Liver (tissue), 3 donors: ENCODE measurements around the gene PDILT.
"Not testable (repeated sequence)": the region's sequence is repeated elsewhere in the genome, so short reads cannot be mapped to it uniquely, and the experiment has no call there.

Source experiments
- ATF3 ChIP-seq: IDR thresholded peaks from 2 replicates; pipeline ENCODE4 v1.6.1; 2016; ENCODE audit warnings: antibody characterized with exemption
- CTCF ChIP-seq: fragments of 150-350 bp; IDR thresholded peaks from 2 replicates; pipeline ENCODE4 v1.5.1; 2017; ENCODE audit warnings: improper control_type of control experiment, low read depth, low read length; ENCODE audit not compliant: missing input control
- GABPA ChIP-seq, 2 donors: IDR thresholded peaks in 1 of 2; conservative IDR thresholded peaks in 1 of 2; 2 replicates each; pipeline ENCODE4 v1.6.1; 2016; ENCODE audit warnings: antibody characterized with exemption in 2 of 2, mild to moderate bottlenecking in 1 of 2, moderate library complexity in 1 of 2
- JUND ChIP-seq, 2 donors: IDR thresholded peaks; 2 replicates each; pipeline ENCODE4 v1.6.1; 2016; ENCODE audit warnings: antibody characterized with exemption in 2 of 2
- MAX ChIP-seq: IDR thresholded peaks from 2 replicates; pipeline ENCODE4 v1.6.1; 2016; ENCODE audit warnings: antibody characterized with exemption
- RAD21 ChIP-seq, 2 donors: IDR thresholded peaks; 2 replicates each; pipeline ENCODE4 v1.6.1; 2016; ENCODE audit warnings: antibody characterized with exemption in 2 of 2, mild to moderate bottlenecking in 2 of 2
- REST ChIP-seq: IDR thresholded peaks from 2 replicates; pipeline ENCODE4 v1.6.1; 2016; ENCODE audit warnings: antibody characterized with exemption, mild to moderate bottlenecking
- RXRA ChIP-seq, 2 donors: IDR thresholded peaks; 2 replicates each; pipeline ENCODE4 v1.6.1; 2017 to 2018; ENCODE audit warnings: antibody characterized with exemption in 2 of 2, mild to moderate bottlenecking in 1 of 2
- SP1 ChIP-seq: IDR thresholded peaks from 2 replicates; pipeline ENCODE4 v1.6.1; 2018; ENCODE audit warnings: antibody characterized with exemption, mild to moderate bottlenecking
- TAF1 ChIP-seq: conservative IDR thresholded peaks from 2 replicates; pipeline ENCODE4 v1.6.1; 2016; ENCODE audit warnings: antibody characterized with exemption, mild to moderate bottlenecking
- YY1 ChIP-seq: IDR thresholded peaks from 2 replicates; pipeline ENCODE4 v1.6.1; 2016; ENCODE audit warnings: antibody characterized with exemption, mild to moderate bottlenecking
- ZBTB33 ChIP-seq: IDR thresholded peaks from 2 replicates; pipeline ENCODE4 v1.6.1; 2016; ENCODE audit warnings: antibody characterized with exemption
- donor health status: healthy.
- donor health status: healthy.

- not testable (repeated sequence) for TF ChIP-seq CTCF; GABPA (IDR thresholded peaks at IDR 0.05 in 1 of 2, conservative IDR thresholded peaks at IDR 0.05 in 1 of 2); MAX; ATF3; JUND (IDR thresholded peaks at IDR 0.05); YY1; RAD21 (IDR thresholded peaks at IDR 0.05); ZBTB33; REST; RXRA (IDR thresholded peaks at IDR 0.05); TAF1; SP1
Observed at GRCh38 chr16:20429499-20429898, 25.0 kb upstream of the PDILT start.
